C4-2B (cell line): ENCODE measurements around the gene ARHGAP20.

Source experiments
- H3K27ac ChIP-seq: fragments of 450-650 bp; 2 replicates; pipeline ENCODE4 v1.5.1; 2017
- ZFX ChIP-seq: fragments of 450-650 bp; IDR thresholded peaks from 2 replicates; pipeline ENCODE4 v1.6.1; 2017
- TF ChIP-seq, protein P1 (sequence below): fragments of 450-650 bp; conservative IDR thresholded peaks from 2 replicates; pipeline ENCODE4 v1.5.1; 2017; ENCODE audit warnings: mild to moderate bottlenecking

ARHGAP20 gene

DNA sequence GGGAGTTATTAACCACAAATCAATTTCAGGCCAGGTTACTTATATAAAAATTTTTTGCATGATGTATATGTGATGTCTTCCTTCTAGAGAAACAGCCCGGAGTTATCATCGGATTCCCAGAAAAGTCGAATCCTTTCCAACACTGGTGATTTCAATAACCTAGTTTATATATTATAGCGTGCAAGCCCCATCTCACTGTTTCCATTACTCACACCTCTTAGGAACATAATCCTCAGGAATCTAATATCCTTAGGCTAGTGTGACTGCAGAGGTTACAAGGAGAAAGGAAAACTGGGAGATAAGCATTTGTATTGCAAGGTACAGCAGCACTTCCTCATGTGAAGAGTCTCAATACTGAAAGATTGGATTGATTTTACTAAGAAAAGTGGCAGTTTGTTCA lies 20.3 kb downstream of the ARHGAP20 start:
- no peak overlapping the region for H3K27ac ChIP-seq
- TF ChIP-seq, protein P1, sequence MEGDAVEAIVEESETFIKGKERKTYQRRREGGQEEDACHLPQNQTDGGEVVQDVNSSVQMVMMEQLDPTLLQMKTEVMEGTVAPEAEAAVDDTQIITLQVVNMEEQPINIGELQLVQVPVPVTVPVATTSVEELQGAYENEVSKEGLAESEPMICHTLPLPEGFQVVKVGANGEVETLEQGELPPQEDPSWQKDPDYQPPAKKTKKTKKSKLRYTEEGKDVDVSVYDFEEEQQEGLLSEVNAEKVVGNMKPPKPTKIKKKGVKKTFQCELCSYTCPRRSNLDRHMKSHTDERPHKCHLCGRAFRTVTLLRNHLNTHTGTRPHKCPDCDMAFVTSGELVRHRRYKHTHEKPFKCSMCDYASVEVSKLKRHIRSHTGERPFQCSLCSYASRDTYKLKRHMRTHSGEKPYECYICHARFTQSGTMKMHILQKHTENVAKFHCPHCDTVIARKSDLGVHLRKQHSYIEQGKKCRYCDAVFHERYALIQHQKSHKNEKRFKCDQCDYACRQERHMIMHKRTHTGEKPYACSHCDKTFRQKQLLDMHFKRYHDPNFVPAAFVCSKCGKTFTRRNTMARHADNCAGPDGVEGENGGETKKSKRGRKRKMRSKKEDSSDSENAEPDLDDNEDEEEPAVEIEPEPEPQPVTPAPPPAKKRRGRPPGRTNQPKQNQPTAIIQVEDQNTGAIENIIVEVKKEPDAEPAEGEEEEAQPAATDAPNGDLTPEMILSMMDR, result no peak
- no peak for TF ChIP-seq ZFX

DNA sequence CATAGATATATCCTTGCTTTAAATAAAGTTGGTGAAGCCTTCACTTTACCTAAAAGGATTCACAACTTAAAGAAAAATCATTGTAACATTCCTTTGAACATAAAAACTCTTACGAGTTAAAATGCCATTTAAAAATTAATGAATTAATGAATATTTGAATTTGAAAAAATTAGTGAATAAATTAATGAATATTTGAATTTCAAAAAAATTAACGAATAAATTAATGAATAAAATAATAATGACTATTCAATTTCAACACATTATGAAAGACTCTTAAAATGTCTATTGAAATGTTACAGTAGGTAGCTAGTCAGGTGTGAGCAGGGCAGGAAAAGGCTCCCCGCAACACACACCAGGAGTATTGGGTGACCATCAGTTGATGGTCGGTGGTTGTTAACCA lies 22.9 kb downstream of the ARHGAP20 start:
- H3K27ac ChIP-seq, result no peak overlapping the region
- TF ChIP-seq ZFX, result no peak
- TF ChIP-seq, protein P1, result no peak

DNA sequence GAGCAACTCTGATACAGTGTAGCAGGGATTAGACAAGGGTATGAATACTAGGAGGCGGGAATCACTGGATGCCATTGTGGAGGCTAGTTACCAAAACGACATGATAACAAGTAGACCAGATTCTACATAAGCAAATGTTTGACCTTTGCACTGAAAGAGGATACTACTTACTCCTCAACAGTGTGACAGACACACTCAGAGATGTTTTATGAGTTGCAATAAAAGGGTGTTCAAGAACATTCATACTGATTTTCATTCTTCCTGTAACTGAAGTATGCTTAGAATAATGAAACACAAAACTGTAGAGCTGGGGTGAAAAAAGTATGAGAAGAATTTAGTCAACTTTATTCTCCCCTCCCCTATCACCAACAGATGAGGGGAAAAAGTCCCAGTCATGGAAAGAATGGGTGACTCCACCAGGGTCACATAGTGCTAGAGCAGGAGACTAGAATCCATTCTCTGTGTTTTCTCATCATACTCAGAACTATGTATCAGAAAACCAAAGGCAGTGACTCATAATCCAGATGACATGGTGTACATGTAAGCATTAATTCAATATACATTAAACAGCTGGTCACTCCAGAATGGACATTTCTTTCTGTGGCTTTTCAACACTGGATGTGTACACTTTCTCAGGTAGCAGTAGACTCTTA lies 32.8 kb downstream of the ARHGAP20 start:
- TF ChIP-seq, protein P1, result no peak
- TF ChIP-seq ZFX, result no peak
- no peak overlapping the region for H3K27ac ChIP-seq

DNA sequence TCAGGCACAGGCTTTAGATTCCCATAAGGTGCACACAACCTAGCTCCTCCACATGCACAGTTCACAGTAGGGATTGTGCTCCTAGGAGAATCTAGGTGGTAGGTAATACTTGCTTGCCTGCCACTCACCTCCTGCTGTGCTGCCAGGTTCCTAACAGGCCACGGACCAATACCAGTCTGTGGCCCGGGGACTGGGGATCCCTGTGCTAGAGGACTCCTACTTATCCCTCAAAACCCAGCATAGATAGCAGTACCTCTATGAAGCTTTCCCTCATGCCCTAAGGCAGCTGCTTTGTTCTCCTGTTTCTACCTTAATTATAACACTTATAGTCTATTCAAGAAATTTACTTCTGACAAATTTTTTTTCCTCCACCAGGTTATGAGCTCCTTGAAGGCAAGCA lies 36.7 kb downstream of the ARHGAP20 start:
- no peak overlapping the region for H3K27ac ChIP-seq
- TF ChIP-seq, protein P1, result no peak
- no peak for TF ChIP-seq ZFX

DNA sequence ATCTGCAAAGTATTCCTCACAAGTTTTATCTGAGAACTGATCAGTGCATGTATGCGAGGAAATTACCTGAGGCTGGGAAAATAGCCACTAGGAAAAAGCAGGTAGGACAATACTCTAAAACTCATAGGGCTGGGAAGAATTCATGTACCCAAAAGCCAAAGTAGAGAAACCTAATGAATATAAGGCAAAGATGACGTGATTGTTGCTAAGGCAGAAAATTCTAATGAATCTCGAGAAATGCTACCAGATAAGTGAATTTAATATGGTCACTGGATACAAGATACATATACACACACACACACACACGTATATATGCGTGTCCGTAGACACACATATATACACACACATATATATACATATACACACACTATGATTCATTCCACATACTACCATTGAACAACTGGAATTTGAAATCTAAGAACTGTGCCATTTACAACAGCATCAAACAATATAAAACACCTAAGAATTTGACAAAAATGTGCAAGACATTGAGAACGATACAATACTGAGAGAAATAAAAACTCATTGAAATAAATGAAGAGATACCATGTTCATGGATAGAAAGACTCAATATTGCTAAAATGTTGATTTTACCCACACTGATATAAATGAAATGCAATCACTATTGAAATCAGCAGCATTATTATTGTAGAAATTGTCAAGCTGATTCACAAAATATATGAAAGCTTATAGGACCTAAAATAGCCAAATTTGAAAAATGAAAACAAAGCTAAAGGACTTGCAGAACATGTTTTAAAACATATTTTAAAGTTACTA lies 46.4 kb downstream of the ARHGAP20 start:
- no peak overlapping the region for H3K27ac ChIP-seq
- no peak for TF ChIP-seq ZFX
- TF ChIP-seq, protein P1, result no peak

DNA sequence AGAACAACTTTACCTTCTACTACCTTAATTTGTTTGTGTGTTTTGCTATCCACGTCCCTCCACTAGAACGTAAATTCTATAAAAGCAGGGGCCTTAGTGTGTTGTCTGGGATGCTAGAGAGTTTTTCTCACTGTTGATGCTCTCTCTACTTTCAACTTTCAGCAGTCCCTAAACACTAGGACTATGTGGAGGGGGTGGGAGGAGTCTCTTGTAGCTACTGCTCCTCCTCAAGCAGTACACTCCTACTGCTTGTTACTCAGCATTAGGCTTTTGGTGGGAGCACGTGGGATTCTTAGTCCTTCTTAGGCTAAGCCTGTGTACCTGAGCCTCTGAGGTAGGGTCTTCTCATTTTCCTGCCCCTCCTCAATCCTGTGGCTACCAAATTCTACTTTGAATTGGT lies 56.3 kb downstream of the ARHGAP20 start:
- H3K27ac ChIP-seq, result no peak overlapping the region
- no peak for TF ChIP-seq ZFX
- TF ChIP-seq, protein P1, result no peak

DNA sequence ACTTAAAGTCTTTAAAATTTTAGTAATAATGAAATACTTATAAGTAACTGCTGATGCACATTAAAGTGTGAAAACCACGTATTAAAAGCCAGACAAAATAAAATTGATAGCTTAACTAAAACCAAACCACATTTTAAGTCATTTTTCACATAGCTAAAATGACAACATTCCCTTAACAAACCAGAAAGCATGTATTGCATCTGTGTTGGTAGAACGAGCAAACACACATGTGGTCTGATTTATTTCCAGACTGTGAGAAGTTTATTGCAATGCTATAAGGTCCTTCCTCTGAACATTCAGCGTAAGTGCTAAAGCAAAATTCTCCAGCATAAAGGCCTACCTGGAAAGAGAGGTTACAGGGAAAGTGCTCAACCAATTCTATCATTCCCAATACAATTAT lies 57.8 kb downstream of the ARHGAP20 start:
- no peak for TF ChIP-seq ZFX
- TF ChIP-seq, protein P1, result no peak
- no peak overlapping the region for H3K27ac ChIP-seq
